KMS-11 (cell line): ENCODE results near the gene DLGAP1.
"Not testable (repeated sequence)": the region's sequence is repeated elsewhere in the genome, so short reads cannot be mapped to it uniquely, and the experiment has no call there.

Experiments
- H2AFZ ChIP-seq: fragments of 200-600 bp; sonication (generic); 2 replicates; pipeline ENCODE4 v1.6.1; 2016; ENCODE audit warnings: antibody characterized with exemption, mixed run types, low read depth
- H3K27ac ChIP-seq: fragments of 200-600 bp; sonication (generic); 2 replicates; pipeline ENCODE4 v1.6.1; 2016; ENCODE audit warnings: mild to moderate bottlenecking, mixed run types
- H3K27me3 ChIP-seq: fragments of 200-600 bp; sonication (generic); 2 replicates; pipeline ENCODE4 v1.6.1; 2017; ENCODE audit warnings: mild to moderate bottlenecking, low read depth, mixed run types, moderate library complexity; ENCODE audit not compliant: insufficient read depth
- H3K36me3 ChIP-seq: fragments of 200-600 bp; sonication (generic); 2 replicates; pipeline ENCODE4 v1.6.1; 2017; ENCODE audit warnings: mild to moderate bottlenecking, mixed run types; ENCODE audit not compliant: insufficient read depth
- H3K4me1 ChIP-seq: fragments of 200-600 bp; sonication (generic); 2 replicates; pipeline ENCODE4 v1.6.1; 2016; ENCODE audit warnings: mild to moderate bottlenecking, low read depth, mixed run types; ENCODE audit not compliant: poor library complexity, severe bottlenecking
- H3K4me2 ChIP-seq: fragments of 200-600 bp; sonication (generic); 2 replicates; pipeline ENCODE4 v1.7.0; 2016; ENCODE audit warnings: mild to moderate bottlenecking, mixed run types
- H3K4me3 ChIP-seq: fragments of 200-600 bp; sonication (generic); IDR thresholded peaks from 2 replicates; pipeline ENCODE4 v1.6.1; 2017; ENCODE audit warnings: low read depth, low read length, mixed read lengths; ENCODE audit not compliant: insufficient read depth
- H3K79me2 ChIP-seq: fragments of 200-600 bp; sonication (generic); 2 replicates; pipeline ENCODE4 v1.6.1; 2016; ENCODE audit warnings: low read depth, mixed run types; ENCODE audit not compliant: insufficient read depth
- H3K9ac ChIP-seq: fragments of 200-600 bp; sonication (generic); 2 replicates; pipeline ENCODE4 v1.6.1; 2016; ENCODE audit warnings: mild to moderate bottlenecking, mixed run types
- H4K20me1 ChIP-seq: fragments of 200-600 bp; sonication (generic); 2 replicates; pipeline ENCODE4 v1.6.1; 2016; ENCODE audit warnings: mild to moderate bottlenecking, mixed run types; ENCODE audit not compliant: insufficient read depth
- TF ChIP-seq, protein P1 (sequence below): fragments of 200-600 bp; sonication (generic); conservative IDR thresholded peaks from 2 replicates; pipeline ENCODE4 v1.6.1; 2017; ENCODE audit warnings: low read depth, mild to moderate bottlenecking, antibody characterized with exemption, low read length, moderate library complexity, mixed read lengths

DLGAP1 gene

GRCh38 chr18:3604498-3605408 is 850.4 kb downstream of the DLGAP1 start:
- Histone ChIP-seq H3K4me3 (no peak overlapping the region), H2AFZ (peak overlapping the region; percentile 74), H3K27me3 (no peaks in the 10 kb centered on the region), H4K20me1 (no peaks in the 10 kb centered on the region), H3K79me2 (no peaks in the 10 kb centered on the region), H3K36me3 (no peaks in the 10 kb centered on the region), H3K4me2 (peak overlapping the region; percentile 59), H3K9ac (peak overlapping the region; percentile 43; the same call in 1 of the 2 replicates), H3K27ac (peak overlapping the region; percentile 31; the same call in 1 of the 2 replicates), H3K4me1 (peaks cover 32% of the 10 kb centered on the region)
- TF ChIP-seq, protein P1, sequence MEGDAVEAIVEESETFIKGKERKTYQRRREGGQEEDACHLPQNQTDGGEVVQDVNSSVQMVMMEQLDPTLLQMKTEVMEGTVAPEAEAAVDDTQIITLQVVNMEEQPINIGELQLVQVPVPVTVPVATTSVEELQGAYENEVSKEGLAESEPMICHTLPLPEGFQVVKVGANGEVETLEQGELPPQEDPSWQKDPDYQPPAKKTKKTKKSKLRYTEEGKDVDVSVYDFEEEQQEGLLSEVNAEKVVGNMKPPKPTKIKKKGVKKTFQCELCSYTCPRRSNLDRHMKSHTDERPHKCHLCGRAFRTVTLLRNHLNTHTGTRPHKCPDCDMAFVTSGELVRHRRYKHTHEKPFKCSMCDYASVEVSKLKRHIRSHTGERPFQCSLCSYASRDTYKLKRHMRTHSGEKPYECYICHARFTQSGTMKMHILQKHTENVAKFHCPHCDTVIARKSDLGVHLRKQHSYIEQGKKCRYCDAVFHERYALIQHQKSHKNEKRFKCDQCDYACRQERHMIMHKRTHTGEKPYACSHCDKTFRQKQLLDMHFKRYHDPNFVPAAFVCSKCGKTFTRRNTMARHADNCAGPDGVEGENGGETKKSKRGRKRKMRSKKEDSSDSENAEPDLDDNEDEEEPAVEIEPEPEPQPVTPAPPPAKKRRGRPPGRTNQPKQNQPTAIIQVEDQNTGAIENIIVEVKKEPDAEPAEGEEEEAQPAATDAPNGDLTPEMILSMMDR, result no peak

- Histone ChIP-seq H3K4me1 (peaks cover 32% of the 10 kb centered on the region), H3K4me3 (no peak overlapping the region)
Observed at GRCh38 chr18:3604235-3604497, 850.9 kb downstream of the DLGAP1 start.

GRCh38 chr18:3603421-3604234 is 851.5 kb downstream of the DLGAP1 start:
- Histone ChIP-seq H3K4me3 (no peak overlapping the region), H3K4me2 (peak overlapping the region; percentile 59; the same call in 1 of the 2 replicates), H3K27ac (no peak overlapping the region), H3K9ac (no peak overlapping the region), H3K27me3 (no peaks in the 10 kb centered on the region), H4K20me1 (no peaks in the 10 kb centered on the region), H3K36me3 (no peaks in the 10 kb centered on the region), H3K79me2 (no peaks in the 10 kb centered on the region), H3K4me1 (peaks cover 32% of the 10 kb centered on the region), H2AFZ (no peak overlapping the region)
- TF ChIP-seq, protein P1, result no peak

More at GRCh38 chr18:3604235-3604497, 850.9 kb downstream of the DLGAP1 start:
- Histone ChIP-seq H3K4me2 (peak overlapping the region; percentile 59), H3K79me2 (no peaks in the 10 kb centered on the region), H3K27ac (peak overlapping the region; percentile 31; the same call in 1 of the 2 replicates), H2AFZ (peak overlapping the region; percentile 74; the same call in 1 of the 2 replicates), H4K20me1 (no peaks in the 10 kb centered on the region), H3K27me3 (no peaks in the 10 kb centered on the region), H3K9ac (peak overlapping the region; percentile 43; the same call in 1 of the 2 replicates), H3K36me3 (no peaks in the 10 kb centered on the region)
- TF ChIP-seq, protein P1, result no peak

DNA sequence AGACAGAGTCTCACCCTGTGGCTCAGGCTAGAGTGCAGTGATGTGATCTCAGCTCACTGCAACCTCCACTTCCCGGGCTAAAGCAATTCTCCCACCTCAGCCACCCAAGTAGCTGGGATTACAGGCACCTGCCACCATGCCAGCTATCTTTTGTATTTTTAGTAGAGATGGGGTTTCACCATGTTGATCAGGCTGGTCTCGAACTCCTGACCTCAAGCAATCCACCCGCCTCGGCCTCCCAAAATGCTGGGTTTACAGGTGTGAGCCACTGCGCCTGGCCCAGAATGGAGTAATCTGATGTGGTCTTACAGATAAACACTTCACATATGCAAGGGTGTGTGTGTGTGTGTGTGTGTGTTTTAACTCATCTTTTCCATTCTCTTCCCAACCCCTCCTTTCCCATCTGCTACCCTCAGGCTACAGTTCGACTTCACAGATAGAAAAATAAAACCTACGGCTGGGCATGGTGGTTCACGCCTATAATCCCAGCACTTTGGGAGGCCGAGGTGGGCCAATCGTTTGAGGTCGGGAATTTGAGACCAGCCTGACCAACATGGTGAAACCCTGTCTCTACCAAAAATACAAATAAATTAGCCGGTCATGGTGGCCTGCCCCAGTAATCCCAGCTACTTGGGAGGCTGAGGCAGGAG is 853.9 kb downstream of the DLGAP1 start:
- not testable (repeated sequence) for H3K27ac ChIP-seq, H3K4me2 ChIP-seq, H3K9ac ChIP-seq, H3K27me3 ChIP-seq, H3K79me2 ChIP-seq, H3K36me3 ChIP-seq, H4K20me1 ChIP-seq, H3K4me3 ChIP-seq, H2AFZ ChIP-seq
- H3K4me1 ChIP-seq, result peaks cover 32% of the 10 kb centered on the region
